Kidney (tissue), 14 donors: ENCODE data around the gene ERC2. TPM values are rescaled to one million over a fixed set of nuclear protein-coding genes. Genes with fewer than 3 reads are reported as not detected.

Experiments used
- DNase-seq, 5 donors: peaks; one replicate each; pipeline ENCODE4 v3.0.0-alpha.2; 2013 to 2020
- FAIRE-seq: peaks from 2 replicates; lab custom pipeline; 2012; peaks lifted over from hg19 to GRCh38; lab: Jason Lieb, UNC
- H3K27ac ChIP-seq, 2 donors: one replicate each; pipeline ENCODE4 v1.7.0; 2013; ENCODE audit warnings: low read depth in 2 of 2, low read length in 2 of 2, inconsistent platforms in 1 of 2
- H3K27me3 ChIP-seq: one replicate; pipeline ENCODE4 v1.7.1; 2013; ENCODE audit warnings: low read length, inconsistent platforms; ENCODE audit not compliant: control insufficient read depth, insufficient read depth
- H3K36me3 ChIP-seq, 3 donors: one replicate each; pipeline versions ENCODE4 v1.7.0 to v1.7.1; 2013; ENCODE audit warnings: low read length in 3 of 3, control low read depth in 1 of 3, inconsistent platforms in 1 of 3; ENCODE audit not compliant: insufficient read depth in 3 of 3, control insufficient read depth in 2 of 3
- H3K4me1 ChIP-seq, 3 donors: one replicate each; pipeline versions ENCODE4 v1.7.0 to v1.7.1; 2013; ENCODE audit warnings: low read length in 3 of 3, inconsistent platforms in 1 of 3, low read depth in 1 of 3; ENCODE audit not compliant: control insufficient read depth in 2 of 3, insufficient read depth in 2 of 3
- H3K4me3 ChIP-seq, 3 donors: one replicate each; pipeline versions ENCODE4 v1.7.0 to v1.8.1; 2013; ENCODE audit warnings: low read length in 3 of 3, control low read depth in 1 of 3, inconsistent platforms in 1 of 3
- H3K9ac ChIP-seq, 3 donors: one replicate each; pipeline versions ENCODE4 v1.7.0 to v1.7.1; 2013; ENCODE audit warnings: low read length in 3 of 3, control low read depth in 1 of 3, inconsistent platforms in 1 of 3
- H3K9me3 ChIP-seq, 3 donors: one replicate each; pipeline versions ENCODE4 v1.7.0 to v1.7.1; 2013; ENCODE audit warnings: low read length in 3 of 3, control low read depth in 1 of 3, inconsistent platforms in 1 of 3; ENCODE audit not compliant: control insufficient read depth in 2 of 3, insufficient read depth in 1 of 3
- CTCF ChIP-seq: IDR thresholded peaks from 3 replicates; pipeline ENCODE4 v1.5.1; 2012; ENCODE audit warnings: mild to moderate bottlenecking, moderate library complexity, borderline replicate concordance; ENCODE audit not compliant: insufficient read depth; ENCODE audit errors: extremely low read depth
- intact Hi-C: fragments of 100-400 bp; cut with DNase I; formaldehyde crosslinking; loops from one replicate; pipeline ENCODE4 v1.11.1; 2022
- polyA plus RNA-seq: library from polyadenylated mRNA; stranded (reverse); fragments of 350-450 nt; fragmentation: Illumina TruSeq; extraction: RNeasy Lipid Tissue Mini Kit (QIAGEN cat#74804); gene quantifications from one replicate; pipeline ENCODE4 v1.2.3, GENCODE V29; 2014; ENCODE audit warnings: low read depth, low replicate concordance; ENCODE audit not compliant: insufficient read depth
- total RNA-seq: library from RNA; stranded (reverse); fragmentation: NEBNext Ultra II Directional; extraction: Animal tissue kit (Norgen Biotek cat#: 25700); gene quantifications from one replicate; pipeline ENCODE4 v1.2.1, GENCODE V29; 2021
- donor health status: control.
- donor health status: control.
- donor health status: control.
- donor health status: control.
- donor health status: control.
- donor health status: DM: yes; HTN: yes; CAD: no.
- donor health status: Normal renal cell carcinoma (clear cell type).

Gene ERC2
- total and polyA plus RNA-seq, 2 donors from 2014 or later = 0.92 to 3.8 TPM

GRCh38 chr3:56125358-56126005 lies 342.8 kb downstream of the ERC2 start:
- Histone ChIP-seq H3K27ac (no peak overlapping the region), H3K36me3 (no peaks in the 10 kb centered on the region), H3K27me3 (no peaks in the 10 kb centered on the region), H3K4me3 (no peak overlapping the region), H3K9ac (no peak overlapping the region), H3K9me3 (no peaks in the 10 kb centered on the region), H3K4me1 (no peaks in the 10 kb centered on the region)
- intact Hi-C loops = no loop called here
- no peak for FAIRE-seq
- no peak for TF ChIP-seq CTCF
- DNase-seq = peak in 3 of 5 donors; percentile 21 to 81 (median 61)

GRCh38 chr3:56124546-56124945 lies 343.7 kb downstream of the ERC2 start:
- no peaks in the 10 kb centered on the region for H3K36me3 ChIP-seq
- no peak for TF ChIP-seq CTCF
- FAIRE-seq (no peak), DNase-seq (no peak)
- no peaks in the 10 kb centered on the region for H3K4me1 ChIP-seq
- no peaks in the 10 kb centered on the region for H3K27me3 ChIP-seq
- intact Hi-C loops = no loop called here
- H3K9ac ChIP-seq = no peak overlapping the region
- no peak overlapping the region for H3K27ac ChIP-seq
- no peak overlapping the region for H3K4me3 ChIP-seq
- no peaks in the 10 kb centered on the region for H3K9me3 ChIP-seq

GRCh38 chr3:56123487-56123886 lies 344.8 kb downstream of the ERC2 start:
- H3K27me3 ChIP-seq = no peaks in the 10 kb centered on the region
- H3K36me3 ChIP-seq = no peaks in the 10 kb centered on the region
- FAIRE-seq (no peak), DNase-seq (no peak)
- H3K9ac ChIP-seq = no peak overlapping the region
- H3K4me3 ChIP-seq = no peak overlapping the region
- H3K4me1 ChIP-seq = no peaks in the 10 kb centered on the region
- H3K27ac ChIP-seq = no peak overlapping the region
- TF ChIP-seq CTCF = no peak
- intact Hi-C loops = no loop called here
- H3K9me3 ChIP-seq = no peaks in the 10 kb centered on the region

- FAIRE-seq (no peak), DNase-seq (no peak)
- Histone ChIP-seq H3K27ac (no peak overlapping the region), H3K9me3 (no peaks in the 10 kb centered on the region), H3K9ac (no peak overlapping the region), H3K36me3 (no peaks in the 10 kb centered on the region), H3K4me1 (no peaks in the 10 kb centered on the region), H3K4me3 (no peak overlapping the region), H3K27me3 (no peaks in the 10 kb centered on the region)
- intact Hi-C loops = no loop called here
- TF ChIP-seq CTCF = no peak
Measured at GRCh38 chr3:56122911-56123310, 345.4 kb downstream of the ERC2 start.
